Measurements from ENCODE around the gene PARVB.

PARVB gene

GRCh38 chr22:44201665-44202064 lies 177.6 kb downstream of the PARVB start:
- no peak for DNase-seq (ENCODE audit: low spot score)

- no peak for DNase-seq (ENCODE audit: low spot score)
Measured at GRCh38 chr22:44202261-44202789, 178.2 kb downstream of the PARVB start.

GRCh38 chr22:44203203-44203602 lies 179.1 kb downstream of the PARVB start:
- no peak for DNase-seq (ENCODE audit: low spot score)

- DNase-seq (ENCODE audit: low spot score) = no peak
Measured at GRCh38 chr22:44204739-44205515, 180.8 kb downstream of the PARVB start.

- DNase-seq (ENCODE audit: low spot score) = no peak
Measured at GRCh38 chr22:44205516-44206329, 181.6 kb downstream of the PARVB start.

GRCh38 chr22:44206330-44206645 lies 182.2 kb downstream of the PARVB start:
- no peak for DNase-seq (ENCODE audit: low spot score)

- DNase-seq (ENCODE audit: low spot score) = no peak
Measured at GRCh38 chr22:44206696-44207095, 182.6 kb downstream of the PARVB start.

- no peak for DNase-seq (ENCODE audit: low spot score)
Measured at GRCh38 chr22:44207173-44207980, 183.3 kb downstream of the PARVB start.

GRCh38 chr22:44207981-44208317 lies 183.8 kb downstream of the PARVB start:
- DNase-seq (ENCODE audit: low spot score) = no peak

- DNase-seq (ENCODE audit: low spot score) = no peak
Measured at GRCh38 chr22:44209343-44209742, 185.2 kb downstream of the PARVB start.

GRCh38 chr22:44210722-44211121 lies 186.6 kb downstream of the PARVB start:
- DNase-seq (ENCODE audit: low spot score) = no peak

- DNase-seq (ENCODE audit: low spot score) = peak; percentile 1
Measured at GRCh38 chr22:44211256-44211945, 187.3 kb downstream of the PARVB start.

GRCh38 chr22:44211946-44212930 lies 188.1 kb downstream of the PARVB start:
- no peak for DNase-seq (ENCODE audit: low spot score)

- no peak for DNase-seq (ENCODE audit: low spot score)
Measured at GRCh38 chr22:44212936-44213335, 188.8 kb downstream of the PARVB start.

GRCh38 chr22:44213489-44214043 lies 189.5 kb downstream of the PARVB start:
- no peak for DNase-seq (ENCODE audit: low spot score)

- DNase-seq (ENCODE audit: low spot score) = no peak
Measured at GRCh38 chr22:44214187-44214586, 190.1 kb downstream of the PARVB start.

- DNase-seq (ENCODE audit: low spot score) = no peak
Measured at GRCh38 chr22:44214764-44215163, 190.7 kb downstream of the PARVB start.

- DNase-seq (ENCODE audit: low spot score) = no peak
Measured at GRCh38 chr22:44215287-44215686, 191.2 kb downstream of the PARVB start.

- no peak for DNase-seq (ENCODE audit: low spot score)
Measured at GRCh38 chr22:44217346-44217745, 193.2 kb downstream of the PARVB start.

GRCh38 chr22:44218071-44218470 lies 194.0 kb downstream of the PARVB start:
- no peak for DNase-seq (ENCODE audit: low spot score)

Data from HuH-7 (cell line).